HG03103 (cell line): ENCODE measurements around the gene AGAP1.

Source experiments
- ATAC-seq: cut with Tn5 transposase; IDR thresholded peaks from one replicate; pipeline ENCODE4 v1.9.1; 2021; ENCODE audit warnings: low read depth; ENCODE audit not compliant: unreplicated experiment

AGAP1 gene

GRCh38 chr2:236036045-236036444, 542.2 kb downstream of the AGAP1 start:
- no peak for ATAC-seq

GRCh38 chr2:236038096-236038495, 544.3 kb downstream of the AGAP1 start:
- ATAC-seq = no peak

GRCh38 chr2:236040600-236041328, 546.9 kb downstream of the AGAP1 start:
- no peak for ATAC-seq

GRCh38 chr2:236041616-236042015, 547.8 kb downstream of the AGAP1 start:
- ATAC-seq = no peak

GRCh38 chr2:236042087-236042486, 548.2 kb downstream of the AGAP1 start:
- no peak for ATAC-seq

GRCh38 chr2:236044191-236044590, 550.3 kb downstream of the AGAP1 start:
- ATAC-seq = no peak

- no peak for ATAC-seq
Observed at GRCh38 chr2:236045251-236046235, 551.7 kb downstream of the AGAP1 start.

GRCh38 chr2:236046715-236047114, 552.9 kb downstream of the AGAP1 start:
- no peak for ATAC-seq

GRCh38 chr2:236047176-236047575, 553.3 kb downstream of the AGAP1 start:
- ATAC-seq = no peak

GRCh38 chr2:236047886-236048540, 554.2 kb downstream of the AGAP1 start:
- no peak for ATAC-seq

- ATAC-seq = no peak
Observed at GRCh38 chr2:236049981-236050380, 556.1 kb downstream of the AGAP1 start.

GRCh38 chr2:236051351-236051750, 557.5 kb downstream of the AGAP1 start:
- ATAC-seq = no peak

- ATAC-seq = no peak
Observed at GRCh38 chr2:236051806-236052205, 558.0 kb downstream of the AGAP1 start.

- no peak for ATAC-seq
Observed at GRCh38 chr2:236052206-236052605, 558.4 kb downstream of the AGAP1 start.

GRCh38 chr2:236052926-236053821, 559.3 kb downstream of the AGAP1 start:
- ATAC-seq = no peak

- no peak for ATAC-seq
Observed at GRCh38 chr2:236054125-236054524, 560.3 kb downstream of the AGAP1 start.

GRCh38 chr2:236054621-236055305, 560.9 kb downstream of the AGAP1 start:
- ATAC-seq = no peak

- no peak for ATAC-seq
Observed at GRCh38 chr2:236055471-236055870, 561.6 kb downstream of the AGAP1 start.

- ATAC-seq = no peak
Observed at GRCh38 chr2:236056141-236056540, 562.3 kb downstream of the AGAP1 start.
